ENCODE data around the gene PITPNC1. TPM values are rescaled to one million over a fixed set of nuclear protein-coding genes. Genes with fewer than 3 reads are reported as not detected.

PITPNC1 gene
- total and polyA plus RNA-seq, 2 of the 13 experiments (the other 11 are each of a cell fraction or from before 2014, with no cell fraction given) = 4.1 to 5.7 TPM

GRCh38 chr17:67544364-67544955 is 167.4 kb downstream of the PITPNC1 start:
- Histone ChIP-seq H3K79me2 (ENCODE audit: insufficient read depth, low read length) (no peaks in the 10 kb centered on the region), H3K4me2 (ENCODE audit: low read depth, low read length) (no peak overlapping the region), H3K27ac (ENCODE audit: extremely low read length, insufficient read depth, low read length) (no peak overlapping the region), H3K27me3 (ENCODE audit: control insufficient read depth in 1 of 2, insufficient read depth in 2 of 2, low read length in 2 of 2) (no peaks in the 10 kb centered on the region), H4K20me1 (ENCODE audit: insufficient read depth, low read length) (no peaks in the 10 kb centered on the region), H2AFZ (ENCODE audit: low read length) (no peak overlapping the region), H3K4me3 (replicated peaks in 1 of 3; ENCODE audit: insufficient read depth in 1 of 3, low read depth in 2 of 3, low read length in 3 of 3) (no peak overlapping the region), H3K9me3 (ENCODE audit: low read length) (no peaks in the 10 kb centered on the region), H3K36me3 (replicated peaks in 1 of 2; ENCODE audit: control insufficient read depth in 1 of 2, insufficient read depth in 2 of 2, low read length in 2 of 2) (no peaks in the 10 kb centered on the region), H3K4me1 (ENCODE audit: insufficient read depth, low read length) (peaks cover 17% of the 10 kb centered on the region), H3K9ac (ENCODE audit: insufficient read depth, low read depth, low read length) (no peak overlapping the region)
- in situ Hi-C loops (cut with HindIII; ENCODE audit: extremely low pct_ligation_motif_present, low pct_unique_long_range_greater_than_20kb) (no loop called here), intact Hi-C loops (cut with micrococcal nuclease; ENCODE audit: unreplicated experiment) (no loop called here)
- 80% methylated on average over 6 of the region's 6 CpGs for WGBS (ENCODE audit: low lambda C conversion rate)
- ChIA-PET POLR2A (no interaction called here), CTCF (ENCODE audit: low intra/inter-chr PET ratio, low total read pairs) (no interaction called here)
- BruUV-seq (replicated peaks) = no TSS peak
- DNase-seq (ENCODE audit: low spot score) (no peak), FAIRE-seq (no peak), ATAC-seq (no peak)
- TF ChIP-seq E2F1 (CRISPR knock-in tag; IDR thresholded peaks at IDR 0.05) (no peak), REPIN1 (CRISPR knock-in tag; IDR thresholded peaks at IDR 0.05; ENCODE audit: borderline replicate concordance, low read depth) (no peak), ZKSCAN8 (CRISPR knock-in tag; IDR thresholded peaks at IDR 0.05; ENCODE audit: borderline replicate concordance) (no peak), CHD2 (IDR thresholded peaks at IDR 0.05; ENCODE audit: low read depth, low read length) (no peak), ZNF598 (CRISPR knock-in tag; IDR thresholded peaks at IDR 0.05; ENCODE audit: borderline replicate concordance) (no peak), RXRA (CRISPR knock-in tag; IDR thresholded peaks at IDR 0.05) (no peak), ZNF75D (CRISPR knock-in tag; IDR thresholded peaks at IDR 0.05; ENCODE audit: borderline replicate concordance) (no peak), MBNL3 (CRISPR knock-in tag; conservative IDR thresholded peaks at IDR 0.05) (no peak), FOSL2 (CRISPR knock-in tag; IDR thresholded peaks at IDR 0.05) (no peak), ZNF512 (CRISPR knock-in tag; IDR thresholded peaks at IDR 0.05) (no peak)
- TF ChIP-seq, protein P1, sequence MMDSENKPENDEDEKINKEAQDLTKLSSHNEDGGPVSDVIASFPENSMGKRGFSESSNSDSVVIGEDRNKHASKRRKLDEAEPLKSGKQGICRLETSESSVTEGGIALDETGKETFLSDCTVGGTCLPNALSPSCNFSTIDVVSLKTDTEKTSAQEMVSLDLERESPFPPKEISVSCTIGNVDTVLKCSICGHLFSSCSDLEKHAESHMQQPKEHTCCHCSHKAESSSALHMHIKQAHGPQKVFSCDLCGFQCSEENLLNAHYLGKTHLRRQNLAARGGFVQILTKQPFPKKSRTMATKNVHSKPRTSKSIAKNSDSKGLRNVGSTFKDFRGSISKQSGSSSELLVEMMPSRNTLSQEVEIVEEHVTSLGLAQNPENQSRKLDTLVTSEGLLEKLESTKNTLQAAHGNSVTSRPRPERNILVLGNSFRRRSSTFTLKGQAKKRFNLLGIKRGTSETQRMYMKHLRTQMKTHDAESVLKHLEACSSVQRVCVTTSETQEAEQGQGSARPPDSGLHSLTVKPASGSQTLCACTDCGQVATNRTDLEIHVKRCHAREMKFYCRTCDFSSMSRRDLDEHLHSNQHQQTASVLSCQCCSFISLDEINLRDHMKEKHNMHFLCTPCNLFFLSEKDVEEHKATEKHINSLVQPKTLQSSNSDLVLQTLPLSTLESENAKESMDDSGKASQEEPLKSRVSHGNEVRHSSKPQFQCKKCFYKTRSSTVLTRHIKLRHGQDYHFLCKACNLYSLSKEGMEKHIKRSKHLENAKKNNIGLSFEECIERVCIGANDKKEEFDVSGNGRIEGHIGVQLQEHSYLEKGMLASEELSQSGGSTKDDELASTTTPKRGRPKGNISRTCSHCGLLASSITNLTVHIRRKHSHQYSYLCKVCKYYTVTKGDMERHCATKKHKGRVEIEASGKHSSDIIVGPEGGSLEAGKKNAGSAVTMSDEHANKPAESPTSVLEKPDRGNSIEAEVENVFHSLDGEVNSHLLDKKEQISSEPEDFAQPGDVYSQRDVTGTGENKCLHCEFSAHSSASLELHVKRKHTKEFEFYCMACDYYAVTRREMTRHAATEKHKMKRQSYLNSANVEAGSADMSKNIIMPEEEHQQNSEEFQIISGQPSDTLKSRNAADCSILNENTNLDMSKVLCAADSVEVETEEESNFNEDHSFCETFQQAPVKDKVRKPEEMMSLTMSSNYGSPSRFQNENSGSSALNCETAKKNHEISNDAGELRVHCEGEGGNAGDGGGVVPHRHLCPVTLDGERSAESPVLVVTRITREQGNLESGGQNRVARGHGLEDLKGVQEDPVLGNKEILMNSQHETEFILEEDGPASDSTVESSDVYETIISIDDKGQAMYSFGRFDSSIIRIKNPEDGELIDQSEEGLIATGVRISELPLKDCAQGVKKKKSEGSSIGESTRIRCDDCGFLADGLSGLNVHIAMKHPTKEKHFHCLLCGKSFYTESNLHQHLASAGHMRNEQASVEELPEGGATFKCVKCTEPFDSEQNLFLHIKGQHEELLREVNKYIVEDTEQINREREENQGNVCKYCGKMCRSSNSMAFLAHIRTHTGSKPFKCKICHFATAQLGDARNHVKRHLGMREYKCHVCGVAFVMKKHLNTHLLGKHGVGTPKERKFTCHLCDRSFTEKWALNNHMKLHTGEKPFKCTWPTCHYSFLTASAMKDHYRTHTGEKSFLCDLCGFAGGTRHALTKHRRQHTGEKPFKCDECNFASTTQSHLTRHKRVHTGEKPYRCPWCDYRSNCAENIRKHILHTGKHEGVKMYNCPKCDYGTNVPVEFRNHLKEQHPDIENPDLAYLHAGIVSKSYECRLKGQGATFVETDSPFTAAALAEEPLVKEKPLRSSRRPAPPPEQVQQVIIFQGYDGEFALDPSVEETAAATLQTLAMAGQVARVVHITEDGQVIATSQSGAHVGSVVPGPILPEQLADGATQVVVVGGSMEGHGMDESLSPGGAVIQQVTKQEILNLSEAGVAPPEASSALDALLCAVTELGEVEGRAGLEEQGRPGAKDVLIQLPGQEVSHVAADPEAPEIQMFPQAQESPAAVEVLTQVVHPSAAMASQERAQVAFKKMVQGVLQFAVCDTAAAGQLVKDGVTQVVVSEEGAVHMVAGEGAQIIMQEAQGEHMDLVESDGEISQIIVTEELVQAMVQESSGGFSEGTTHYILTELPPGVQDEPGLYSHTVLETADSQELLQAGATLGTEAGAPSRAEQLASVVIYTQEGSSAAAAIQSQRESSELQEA (CRISPR knock-in tag; IDR thresholded peaks at IDR 0.05; ENCODE audit: not compliant biosample characterization) = no peak
- TF ChIP-seq, protein P2, sequence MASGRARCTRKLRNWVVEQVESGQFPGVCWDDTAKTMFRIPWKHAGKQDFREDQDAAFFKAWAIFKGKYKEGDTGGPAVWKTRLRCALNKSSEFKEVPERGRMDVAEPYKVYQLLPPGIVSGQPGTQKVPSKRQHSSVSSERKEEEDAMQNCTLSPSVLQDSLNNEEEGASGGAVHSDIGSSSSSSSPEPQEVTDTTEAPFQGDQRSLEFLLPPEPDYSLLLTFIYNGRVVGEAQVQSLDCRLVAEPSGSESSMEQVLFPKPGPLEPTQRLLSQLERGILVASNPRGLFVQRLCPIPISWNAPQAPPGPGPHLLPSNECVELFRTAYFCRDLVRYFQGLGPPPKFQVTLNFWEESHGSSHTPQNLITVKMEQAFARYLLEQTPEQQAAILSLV (CRISPR knock-in tag; IDR thresholded peaks at IDR 0.05; ENCODE audit: borderline replicate concordance) = no peak
